ENCODE measurements around the gene STRN3. TPM values are rescaled to one million over a fixed set of nuclear protein-coding genes. Genes with fewer than 3 reads are reported as not detected.

Gene STRN3
- total RNA-seq, 4 donors from 2014 or later: 68.4 to 99.6 (median 77.2) TPM

DNA sequence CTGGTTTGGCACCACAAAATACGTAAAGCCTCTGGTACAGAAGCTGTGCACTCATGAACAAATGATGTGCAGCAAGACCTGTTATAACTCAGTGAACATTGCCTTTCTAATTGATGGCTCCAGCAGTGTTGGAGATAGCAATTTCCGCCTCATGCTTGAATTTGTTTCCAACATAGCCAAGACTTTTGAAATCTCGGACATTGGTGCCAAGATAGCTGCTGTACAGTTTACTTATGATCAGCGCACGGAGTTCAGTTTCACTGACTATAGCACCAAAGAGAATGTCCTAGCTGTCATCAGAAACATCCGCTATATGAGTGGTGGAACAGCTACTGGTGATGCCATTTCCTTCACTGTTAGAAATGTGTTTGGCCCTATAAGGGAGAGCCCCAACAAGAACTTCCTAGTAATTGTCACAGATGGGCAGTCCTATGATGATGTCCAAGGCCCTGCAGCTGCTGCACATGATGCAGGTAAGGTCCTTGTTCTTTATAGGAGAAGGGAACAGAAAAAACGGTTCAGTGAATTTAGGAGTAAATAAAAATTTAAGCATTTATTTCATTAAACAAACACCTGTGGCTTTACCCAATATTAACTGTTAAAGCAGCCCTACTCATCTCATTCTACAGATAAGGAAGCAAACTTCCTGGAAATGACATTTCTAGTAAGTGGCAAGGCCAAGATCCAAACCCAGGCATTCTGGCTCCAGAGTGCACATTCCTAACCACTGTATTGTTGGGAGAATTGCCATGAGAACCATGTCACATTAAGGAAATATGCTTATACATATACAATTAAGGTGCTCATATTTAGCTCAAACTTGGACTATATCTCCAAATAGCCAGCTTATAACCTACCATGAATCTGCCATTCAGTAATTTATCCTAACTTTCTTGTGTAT lies 140.1 kb downstream of the STRN3 start:
- Histone ChIP-seq H3K27me3 (no peaks in the 10 kb centered on the region), H3K4me3 (no peak overlapping the region), H3K27ac (no peak overlapping the region), H3K4me1 (no peaks in the 10 kb centered on the region), H3K36me3 (no peaks in the 10 kb centered on the region), H3K9me3 (no peaks in the 10 kb centered on the region)
- 88 to 93% methylated on average over 6 to 7 of the region's 7 CpGs for WGBS, 2 donors (ENCODE audit: low coverage in 1 of 2)
- no peak for TF ChIP-seq POLR2A (IDR thresholded peaks at IDR 0.05)
- no peak for TF ChIP-seq POLR2AphosphoS5 (IDR thresholded peaks at IDR 0.05)
- no peak for TF ChIP-seq EP300 (IDR thresholded peaks at IDR 0.05)
- TF ChIP-seq, protein P1, sequence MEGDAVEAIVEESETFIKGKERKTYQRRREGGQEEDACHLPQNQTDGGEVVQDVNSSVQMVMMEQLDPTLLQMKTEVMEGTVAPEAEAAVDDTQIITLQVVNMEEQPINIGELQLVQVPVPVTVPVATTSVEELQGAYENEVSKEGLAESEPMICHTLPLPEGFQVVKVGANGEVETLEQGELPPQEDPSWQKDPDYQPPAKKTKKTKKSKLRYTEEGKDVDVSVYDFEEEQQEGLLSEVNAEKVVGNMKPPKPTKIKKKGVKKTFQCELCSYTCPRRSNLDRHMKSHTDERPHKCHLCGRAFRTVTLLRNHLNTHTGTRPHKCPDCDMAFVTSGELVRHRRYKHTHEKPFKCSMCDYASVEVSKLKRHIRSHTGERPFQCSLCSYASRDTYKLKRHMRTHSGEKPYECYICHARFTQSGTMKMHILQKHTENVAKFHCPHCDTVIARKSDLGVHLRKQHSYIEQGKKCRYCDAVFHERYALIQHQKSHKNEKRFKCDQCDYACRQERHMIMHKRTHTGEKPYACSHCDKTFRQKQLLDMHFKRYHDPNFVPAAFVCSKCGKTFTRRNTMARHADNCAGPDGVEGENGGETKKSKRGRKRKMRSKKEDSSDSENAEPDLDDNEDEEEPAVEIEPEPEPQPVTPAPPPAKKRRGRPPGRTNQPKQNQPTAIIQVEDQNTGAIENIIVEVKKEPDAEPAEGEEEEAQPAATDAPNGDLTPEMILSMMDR (IDR thresholded peaks at IDR 0.05): no peak
- no peak for ATAC-seq

DNA sequence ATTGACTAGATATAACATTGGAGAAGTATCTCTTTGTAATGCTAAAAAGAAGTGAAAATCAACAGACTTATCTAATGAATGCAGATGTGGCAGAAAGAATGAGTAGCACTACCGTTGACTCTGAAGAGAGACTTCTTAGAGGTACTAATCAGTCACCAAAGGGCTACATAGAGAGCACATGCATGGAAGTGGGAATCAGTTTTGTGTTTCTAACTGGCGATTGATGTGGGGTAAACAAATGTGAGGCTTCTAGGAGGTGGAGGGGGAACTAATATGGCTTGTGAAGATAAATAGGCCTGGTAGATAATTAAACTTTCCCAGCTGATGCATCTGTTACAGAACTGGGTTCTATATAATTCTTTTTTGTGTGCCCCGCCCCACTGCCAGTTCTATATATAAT lies 141.3 kb downstream of the STRN3 start:
- no peak for ATAC-seq
- Histone ChIP-seq H3K4me3 (no peak overlapping the region), H3K27ac (no peak overlapping the region), H3K27me3 (no peaks in the 10 kb centered on the region), H3K9me3 (no peaks in the 10 kb centered on the region), H3K4me1 (no peaks in the 10 kb centered on the region), H3K36me3 (no peaks in the 10 kb centered on the region)
- WGBS, 2 donors (ENCODE audit: low coverage in 1 of 2): 67 to 72% methylated on average over 3 of the region's 3 CpGs
- TF ChIP-seq, protein P1 (IDR thresholded peaks at IDR 0.05): no peak
- TF ChIP-seq POLR2AphosphoS5 (IDR thresholded peaks at IDR 0.05) (no peak), POLR2A (IDR thresholded peaks at IDR 0.05) (no peak), EP300 (IDR thresholded peaks at IDR 0.05) (no peak)

DNA sequence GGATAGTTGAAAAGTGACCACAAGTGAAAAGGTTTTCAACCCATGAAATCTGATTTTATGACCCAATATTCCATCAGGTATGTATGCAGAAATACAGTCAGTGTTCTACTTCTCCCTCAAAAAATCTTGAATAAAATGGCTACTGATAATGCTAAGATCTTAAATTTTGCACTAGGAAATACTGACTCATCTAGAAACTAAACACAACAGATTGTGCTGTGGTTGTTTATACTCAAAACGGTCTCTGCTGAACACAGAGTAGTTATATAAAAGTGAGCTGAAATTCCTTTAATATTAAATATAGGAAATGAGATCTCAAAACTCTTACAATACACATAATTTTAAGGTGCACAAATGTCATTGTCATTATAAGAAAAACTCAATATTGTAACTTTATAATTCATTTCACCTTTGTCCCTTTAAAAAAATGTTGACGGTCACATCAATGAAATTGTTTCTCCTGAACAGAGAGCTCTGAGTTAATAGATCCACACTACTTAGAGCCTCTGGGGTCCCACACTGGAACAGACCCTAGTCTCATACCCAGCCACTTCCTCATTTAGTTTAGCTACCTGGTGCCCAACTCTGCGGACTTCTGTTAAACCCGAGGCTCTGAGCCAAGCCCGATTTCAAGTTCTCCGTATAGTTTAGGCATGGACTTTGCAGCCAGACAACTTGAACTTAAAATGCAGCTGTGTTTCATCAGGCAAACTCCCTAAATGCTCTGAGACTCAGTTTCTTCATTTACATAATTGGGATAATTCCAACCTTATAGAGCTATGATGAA lies 142.5 kb downstream of the STRN3 start:
- H3K27me3 ChIP-seq: no peaks in the 10 kb centered on the region
- TF ChIP-seq POLR2AphosphoS5 (IDR thresholded peaks at IDR 0.05) (no peak), POLR2A (IDR thresholded peaks at IDR 0.05) (no peak), EP300 (IDR thresholded peaks at IDR 0.05) (no peak)
- TF ChIP-seq, protein P1 (IDR thresholded peaks at IDR 0.05): no peak
- no peaks in the 10 kb centered on the region for H3K36me3 ChIP-seq
- H3K9me3 ChIP-seq: no peaks in the 10 kb centered on the region
- H3K4me3 ChIP-seq: no peak overlapping the region
- 36 to 65% methylated on average over 6 of the region's 6 CpGs for WGBS, 2 donors (ENCODE audit: low coverage in 1 of 2)
- no peak overlapping the region for H3K27ac ChIP-seq
- H3K4me1 ChIP-seq: no peaks in the 10 kb centered on the region
- ATAC-seq: no peak

DNA sequence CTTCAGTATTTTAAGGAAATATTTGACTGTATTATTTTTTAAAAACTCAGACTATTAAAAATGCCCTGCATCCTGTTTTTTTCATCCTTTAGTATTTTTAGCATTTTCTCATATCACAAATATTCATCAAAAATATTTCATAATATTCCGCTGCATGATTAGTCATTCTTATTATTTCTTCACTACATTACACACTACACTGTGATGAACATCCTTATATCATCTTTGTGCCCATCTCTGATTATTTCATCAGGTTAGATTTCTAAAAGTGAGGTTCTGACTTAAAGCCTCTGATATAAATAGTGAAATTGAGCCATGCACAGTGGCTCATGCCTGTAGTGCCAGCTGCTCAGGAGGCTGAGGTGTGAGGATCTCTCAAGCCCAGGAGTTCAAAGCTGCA lies 143.7 kb downstream of the STRN3 start:
- no peak for TF ChIP-seq EP300 (IDR thresholded peaks at IDR 0.05)
- TF ChIP-seq, protein P1 (IDR thresholded peaks at IDR 0.05): no peak
- TF ChIP-seq POLR2AphosphoS5 (IDR thresholded peaks at IDR 0.05): no peak
- no peak for TF ChIP-seq POLR2A (IDR thresholded peaks at IDR 0.05)
- Histone ChIP-seq H3K27ac (no peak overlapping the region), H3K36me3 (no peaks in the 10 kb centered on the region), H3K9me3 (no peaks in the 10 kb centered on the region), H3K4me1 (no peaks in the 10 kb centered on the region), H3K27me3 (no peaks in the 10 kb centered on the region), H3K4me3 (no peak overlapping the region)
- ATAC-seq: no peak
- WGBS, 2 donors (ENCODE audit: low coverage in 1 of 2): 81% methylated on average over 1 of the region's 1 CpG; no CpG with 5 or more reads in 1 of the 2 donors

Data from gastroesophageal sphincter (tissue), 4 donors.